Upper lobe of left lung (tissue), 6 donors: ENCODE results near the gene BPTF. TPM values are rescaled to one million over a fixed set of nuclear protein-coding genes. Genes with fewer than 3 reads are reported as not detected.
"Not testable (repeated sequence)": the region's sequence is repeated elsewhere in the genome, so short reads cannot be mapped to it uniquely, and the experiment has no call there.

Experiments
- ATAC-seq, 2 donors: fragments of 200-7000 bp; cut with Tn5 transposase; one replicate each; pipeline ENCODE4 v1.9.1; 2022; ENCODE audit warnings: mild to moderate bottlenecking in 2 of 2, moderate library complexity in 2 of 2; ENCODE audit not compliant: low FRiP score in 2 of 2
- DNase-seq, 2 donors: peaks; one replicate each; pipeline ENCODE4 v3.0.0-alpha.2; 2019 to 2020
- H3K27ac ChIP-seq, 4 donors: fragments of 200-600 bp; sonication (generic); one replicate each; pipeline ENCODE4 v1.5.1; 2016 to 2019
- H3K27me3 ChIP-seq, 4 donors: fragments of 200-600 bp; sonication (generic); one replicate each; pipeline ENCODE4 v1.5.1; 2017 to 2019
- H3K36me3 ChIP-seq, 4 donors: fragments of 200-600 bp; sonication (generic); one replicate each; pipeline ENCODE4 v1.5.1; 2016 to 2019
- H3K4me1 ChIP-seq, 4 donors: fragments of 200-600 bp; sonication (generic); one replicate each; pipeline ENCODE4 v1.5.1; 2018 to 2019
- H3K4me3 ChIP-seq, 4 donors: fragments of 200-600 bp; sonication (generic); one replicate each; pipeline ENCODE4 v1.5.1; 2017 to 2019; ENCODE audit warnings: mild to moderate bottlenecking in 2 of 4, moderate library complexity in 1 of 4
- H3K9me3 ChIP-seq, 4 donors: fragments of 200-600 bp; sonication (generic); one replicate each; pipeline ENCODE4 v1.5.1; 2018 to 2019
- CTCF ChIP-seq, 6 experiments: fragments of 450-650 bp in 4 of 6; fragments of 200-600 bp in 2 of 6; sonication (generic) in 2 of 6; IDR thresholded peaks; one replicate each; pipeline ENCODE4 v1.5.1; 2016 to 2019; ENCODE audit warnings: antibody characterized with exemption in 6 of 6
- EP300 ChIP-seq, 4 donors: sonication (generic); formaldehyde crosslinking; IDR thresholded peaks; one replicate each; pipeline ENCODE4 v1.5.1; 2017; ENCODE audit warnings: antibody characterized with exemption in 4 of 4, control low read depth in 2 of 4
- POLR2A ChIP-seq, 4 donors: fragments of 450-650 bp; IDR thresholded peaks; one replicate each; pipeline ENCODE4 v1.5.1; 2016 to 2017; ENCODE audit warnings: antibody characterized with exemption in 4 of 4, mild to moderate bottlenecking in 2 of 4
- POLR2AphosphoS5 ChIP-seq, 2 donors: sonication (generic); formaldehyde crosslinking; IDR thresholded peaks; one replicate each; pipeline ENCODE4 v1.5.1; 2017; ENCODE audit warnings: antibody characterized with exemption in 2 of 2
- WGBS, 2 donors: methylation state at CpG; one replicate each; pipeline ENCODE4 v1.1.5; 2017 to 2018; 5-methylcytosine and 5-hydroxymethylcytosine counted together
- total RNA-seq, 6 donors: library from RNA; depleted of rRNA in 4 of 6; stranded (reverse); fragments of >200 nt in 4 of 6; gene quantifications; one replicate each; pipeline versions ENCODE4 v1.1.0 to v1.2.1, GENCODE V29; 2016 to 2021
- donor health status: DM: no; HTN: no; CAD: no; lungs with moderate emphysema.
- donor health status: DM: no; HTN: yes; CAD: no; lungs with severe emphysema.

BPTF gene
- total RNA-seq, 6 donors from 2014 or later, result 67.3 to 163 (median 79.7) TPM

GRCh38 chr17:67993153-67993997 is 168.1 kb downstream of the BPTF start:
- H3K36me3 ChIP-seq, result no peaks in the 10 kb centered on the region
- H3K27me3 ChIP-seq, result no peaks in the 10 kb centered on the region
- H3K4me3 ChIP-seq, result peak overlapping the region; percentile 65 to 89 (median 80)
- H3K4me1 ChIP-seq, result peaks cover 15 to 31% (median 18%) of the 10 kb centered on the region in 4 donors
- peak overlapping the region; percentile 94 to 97 (median 95) for H3K27ac ChIP-seq
- TF ChIP-seq POLR2A (IDR thresholded peaks at IDR 0.05), result peak in 2 of 4 donors; percentile 29 to 79
- TF ChIP-seq POLR2AphosphoS5 (IDR thresholded peaks at IDR 0.05), result peak; percentile 29 to 37
- peak in 4 of 6 experiments; percentile 12 to 37 (median 24) for TF ChIP-seq CTCF (IDR thresholded peaks at IDR 0.05)
- TF ChIP-seq EP300 (IDR thresholded peaks at IDR 0.05), result no peak
- H3K9me3 ChIP-seq, result no peaks in the 10 kb centered on the region
- ATAC-seq, result peak; percentile 81 to 86
- peak; percentile 84 to 98 for DNase-seq
- 0% methylated on average over 12 to 50 of the region's 144 CpGs for WGBS, 2 donors

GRCh38 chr17:67993998-67994361 is 168.7 kb downstream of the BPTF start:
- Histone ChIP-seq H3K27ac (peak overlapping the region; percentile 94 to 97 (median 95)), H3K4me3 (peak overlapping the region; percentile 65 to 89 (median 73)), H3K9me3 (no peaks in the 10 kb centered on the region), H3K4me1 (peaks cover 15 to 31% (median 18%) of the 10 kb centered on the region in 4 donors), H3K27me3 (no peaks in the 10 kb centered on the region), H3K36me3 (no peaks in the 10 kb centered on the region)
- TF ChIP-seq EP300 (IDR thresholded peaks at IDR 0.05) (no peak), POLR2AphosphoS5 (IDR thresholded peaks at IDR 0.05) (no peak), CTCF (IDR thresholded peaks at IDR 0.05) (no peak), POLR2A (IDR thresholded peaks at IDR 0.05) (no peak)
- DNase-seq (peak in 1 of 2 donors; percentile 79), ATAC-seq (no peak)
- WGBS, 2 donors, result 2 to 3% methylated on average over 21 of the region's 21 CpGs

- Histone ChIP-seq H3K4me1 (peaks cover 15 to 31% (median 18%) of the 10 kb centered on the region in 4 donors), H3K27me3 (no peaks in the 10 kb centered on the region), H3K27ac (peak overlapping the region in 2 of 4 donors; percentile 30 to 45), H3K4me3 (peak overlapping the region in 3 of 4 donors; percentile 46 to 75 (median 71)), H3K9me3 (no peaks in the 10 kb centered on the region), H3K36me3 (no peaks in the 10 kb centered on the region)
- TF ChIP-seq CTCF (IDR thresholded peaks at IDR 0.05) (no peak), EP300 (IDR thresholded peaks at IDR 0.05) (no peak), POLR2AphosphoS5 (IDR thresholded peaks at IDR 0.05) (no peak), POLR2A (IDR thresholded peaks at IDR 0.05) (no peak)
- peak in 1 of 2 donors; percentile 37 for DNase-seq
- peak in 1 of 2 donors; percentile 37 for ATAC-seq
- WGBS, 2 donors, result 24 to 32% methylated on average over 9 of the region's 9 CpGs
Observed at GRCh38 chr17:67994817-67995569, 169.7 kb downstream of the BPTF start.

GRCh38 chr17:67995570-67996263 is 170.4 kb downstream of the BPTF start:
- Histone ChIP-seq H3K4me1 (peaks cover 15 to 31% (median 18%) of the 10 kb centered on the region in 4 donors), H3K27ac (peak overlapping the region in 2 of 4 donors; percentile 30 to 45)

GRCh38 chr17:67996301-67997171 is 171.2 kb downstream of the BPTF start, which contains the start of gene C17orf58:
Gene C17orf58 (minus strand): TSS chr17:67996469. CDS start chr17:67996198, 271 bp downstream.
- ATAC-seq, result peak in 1 of 2 donors; percentile 44
- Histone ChIP-seq H3K27ac (peak within 1 kb of the TSS in 2 of 4 donors; percentile 30 to 45), H3K4me3 (peak within 1 kb of the TSS; percentile 40 to 75 (median 58)), H3K4me1 (peaks cover 15 to 31% (median 18%) of the 10 kb centered on the region in 4 donors)
- 23 to 35% methylated on average over 22 to 24 of the region's 25 CpGs for WGBS, 2 donors
- H3K36me3 ChIP-seq, H3K9me3 ChIP-seq, DNase-seq, H3K27me3 ChIP-seq: not testable (repeated sequence)

More at GRCh38 chr17:67995570-67996263, 170.4 kb downstream of the BPTF start:
- no peaks in the 10 kb centered on the region for H3K9me3 ChIP-seq
- peak; percentile 3 to 6 for ATAC-seq
- H3K27me3 ChIP-seq, result no peaks in the 10 kb centered on the region
- WGBS, 2 donors, result 1% methylated on average over 33 to 35 of the region's 43 CpGs
- peak; percentile 25 to 89 for DNase-seq
- no peaks in the 10 kb centered on the region for H3K36me3 ChIP-seq
- H3K4me3 ChIP-seq, result peak overlapping the region; percentile 40 to 75 (median 58)
- TF ChIP-seq CTCF (IDR thresholded peaks at IDR 0.05) (no peak), POLR2AphosphoS5 (IDR thresholded peaks at IDR 0.05) (no peak), POLR2A (IDR thresholded peaks at IDR 0.05) (no peak), EP300 (IDR thresholded peaks at IDR 0.05) (no peak)
